Stimulated activated CD8-positive, alpha-beta memory T cell treated with anti-CD3 and anti-CD28 coated beads, Interleukin-7, amount 100 ng/mL, for 4 hours (primary cell): ENCODE results near the gene AHSP.
"Not testable (repeated sequence)": the region's sequence is repeated elsewhere in the genome, so short reads cannot be mapped to it uniquely, and the experiment has no call there.

Experiments used
- DNase-seq, 2 donors: peaks; one replicate each; pipeline ENCODE4 v3.0.0-alpha.2; 2020; ENCODE audit warnings: low read depth in 2 of 2

Gene AHSP

DNA sequence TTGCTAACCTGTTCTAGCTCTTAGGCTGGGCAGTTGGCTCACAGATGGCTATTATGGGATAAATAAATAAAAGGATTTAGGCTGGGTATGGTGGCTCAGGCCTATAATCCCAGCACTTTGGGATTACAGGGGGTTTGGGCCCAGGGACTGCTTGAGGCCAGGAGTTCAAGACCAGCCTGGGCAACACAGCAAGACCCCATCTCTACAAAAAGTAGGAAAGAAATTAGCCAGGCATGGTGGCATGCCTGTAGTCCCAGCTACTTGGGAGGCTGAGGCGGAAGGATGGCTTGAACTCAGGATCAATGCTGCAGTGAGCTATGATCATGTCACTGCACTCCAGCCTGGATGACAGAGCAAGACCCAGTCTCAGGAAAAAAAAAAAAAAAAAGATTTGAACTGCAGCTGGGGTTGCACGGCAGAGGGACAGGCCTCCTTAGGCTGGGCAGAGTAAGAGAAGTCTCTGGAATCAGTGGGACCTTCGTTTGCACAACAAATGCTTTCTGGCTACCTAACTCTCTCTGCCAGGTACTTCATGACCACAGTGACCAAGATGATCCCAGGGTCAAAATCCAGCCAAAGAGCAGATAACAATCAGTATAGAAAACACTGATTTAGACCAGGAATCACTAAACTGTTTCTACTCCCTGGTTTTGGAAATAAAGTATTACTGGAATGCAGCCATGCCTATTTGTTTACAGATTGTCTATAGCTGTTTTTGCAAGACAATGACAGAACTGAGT lies 26.3 kb upstream of the AHSP start:
- DNase-seq, result no peak

DNA sequence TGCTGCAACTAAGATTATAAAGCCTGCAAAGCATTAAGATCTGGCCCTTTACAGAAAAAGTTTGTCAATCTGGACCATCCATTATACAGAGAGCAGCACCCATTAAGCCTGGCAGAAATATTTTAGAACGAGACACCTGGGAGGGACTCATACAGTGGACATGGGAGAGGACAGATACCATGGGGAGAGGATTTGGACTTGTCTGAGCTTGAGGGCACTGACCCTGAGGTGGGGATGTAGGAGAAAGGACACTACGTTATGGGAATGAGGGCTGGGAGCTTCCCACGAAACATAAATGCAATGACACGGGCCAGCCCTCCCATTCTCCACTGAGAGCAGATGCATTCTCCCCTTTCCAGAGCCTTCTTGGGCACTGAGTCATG lies 25.7 kb upstream of the AHSP start:
- no peak for DNase-seq

DNA sequence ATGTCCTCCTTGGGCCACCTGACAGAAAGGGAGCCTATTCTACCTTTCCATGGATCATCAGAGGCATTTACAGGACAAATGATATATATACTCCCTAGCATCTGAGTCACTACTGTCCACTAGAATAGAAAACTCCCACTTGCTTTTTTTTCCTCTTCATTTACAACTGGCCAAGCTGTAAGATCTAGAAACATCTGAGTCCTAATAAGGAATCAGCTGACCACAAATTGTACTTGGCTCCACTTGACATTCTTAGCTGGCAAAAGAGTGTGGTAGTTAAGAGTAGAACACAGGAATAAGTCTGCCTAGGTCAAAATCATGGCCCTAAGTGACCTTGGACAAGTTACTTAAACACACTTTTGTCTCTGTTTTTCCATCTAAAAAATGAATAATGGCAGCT lies 24.7 kb upstream of the AHSP start:
- DNase-seq, result no peak

DNA sequence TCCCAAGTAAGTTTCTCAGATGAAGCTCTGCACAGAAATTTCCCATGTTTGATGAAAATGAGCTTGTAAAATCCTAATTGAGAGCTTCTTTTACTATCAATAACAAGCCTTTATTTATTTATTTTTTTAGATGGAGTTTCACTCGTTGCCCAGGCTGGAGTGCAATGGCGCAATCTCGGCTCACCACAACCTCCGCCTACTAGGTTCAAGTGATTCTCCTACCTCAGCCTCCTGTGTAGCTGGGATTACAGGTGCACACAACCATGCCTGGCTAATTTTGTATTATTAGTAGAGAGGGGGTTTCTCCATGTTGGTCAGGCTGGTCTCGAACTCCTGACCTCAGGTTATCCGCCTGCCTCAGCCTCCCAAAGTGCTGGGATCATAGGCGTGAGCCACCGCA lies 24.1 kb upstream of the AHSP start:
- DNase-seq, result not testable (repeated sequence)

DNA sequence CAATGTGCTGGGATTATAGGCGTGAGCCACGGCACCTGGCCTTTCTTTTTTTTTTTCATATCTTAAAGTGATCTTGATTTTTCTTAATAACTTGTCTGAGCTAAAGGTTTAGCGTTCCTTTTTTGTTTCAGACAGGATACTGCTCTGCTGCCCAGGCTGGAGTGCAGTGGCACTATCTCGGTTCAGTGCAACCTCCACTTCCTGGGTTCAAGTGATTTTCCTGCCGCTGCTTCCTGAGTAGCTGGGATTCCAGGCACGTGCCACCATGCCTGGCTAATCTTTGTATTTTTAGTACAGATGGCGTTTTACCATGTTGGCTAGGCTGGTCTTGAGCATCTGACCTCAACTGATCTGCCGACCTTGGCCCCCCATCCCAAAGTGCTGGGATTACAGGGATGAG lies 23.5 kb upstream of the AHSP start:
- DNase-seq, result no peak

DNA sequence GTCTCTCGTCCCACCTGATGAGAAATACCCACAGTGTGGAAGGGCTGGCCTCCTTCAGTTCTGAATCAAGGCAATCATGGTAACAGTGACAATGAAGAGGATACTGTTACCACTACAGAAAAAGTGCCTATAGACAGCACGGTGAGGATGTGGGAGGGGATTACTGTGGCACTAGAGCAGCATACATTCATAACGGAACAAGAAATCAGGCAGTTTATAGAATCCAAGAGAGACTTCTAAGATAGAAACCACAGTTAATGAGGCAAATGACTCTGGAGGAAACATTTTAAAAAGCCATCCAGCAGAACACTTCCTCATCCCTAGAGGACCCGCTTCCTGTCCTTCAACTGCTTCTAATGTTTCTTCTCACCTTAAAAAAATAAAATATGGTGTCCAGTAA lies 22.2 kb upstream of the AHSP start:
- DNase-seq, result no peak

DNA sequence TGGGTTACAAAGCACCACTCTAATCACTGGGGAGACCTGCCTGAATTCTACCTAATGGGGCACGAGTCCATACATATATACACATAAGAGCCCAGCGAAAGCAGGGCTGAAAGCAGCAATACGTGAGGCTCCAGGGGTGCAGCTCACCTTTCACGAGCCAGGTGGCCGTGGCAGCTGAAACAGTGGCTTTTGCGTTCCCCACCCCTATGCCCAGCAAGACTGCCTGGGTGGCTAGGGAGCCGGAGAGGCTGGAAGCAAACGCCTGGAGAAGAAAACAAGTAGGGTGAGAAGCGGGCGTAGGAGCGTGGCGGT lies 20.1 kb upstream of the AHSP start:
- DNase-seq, result no peak

DNA sequence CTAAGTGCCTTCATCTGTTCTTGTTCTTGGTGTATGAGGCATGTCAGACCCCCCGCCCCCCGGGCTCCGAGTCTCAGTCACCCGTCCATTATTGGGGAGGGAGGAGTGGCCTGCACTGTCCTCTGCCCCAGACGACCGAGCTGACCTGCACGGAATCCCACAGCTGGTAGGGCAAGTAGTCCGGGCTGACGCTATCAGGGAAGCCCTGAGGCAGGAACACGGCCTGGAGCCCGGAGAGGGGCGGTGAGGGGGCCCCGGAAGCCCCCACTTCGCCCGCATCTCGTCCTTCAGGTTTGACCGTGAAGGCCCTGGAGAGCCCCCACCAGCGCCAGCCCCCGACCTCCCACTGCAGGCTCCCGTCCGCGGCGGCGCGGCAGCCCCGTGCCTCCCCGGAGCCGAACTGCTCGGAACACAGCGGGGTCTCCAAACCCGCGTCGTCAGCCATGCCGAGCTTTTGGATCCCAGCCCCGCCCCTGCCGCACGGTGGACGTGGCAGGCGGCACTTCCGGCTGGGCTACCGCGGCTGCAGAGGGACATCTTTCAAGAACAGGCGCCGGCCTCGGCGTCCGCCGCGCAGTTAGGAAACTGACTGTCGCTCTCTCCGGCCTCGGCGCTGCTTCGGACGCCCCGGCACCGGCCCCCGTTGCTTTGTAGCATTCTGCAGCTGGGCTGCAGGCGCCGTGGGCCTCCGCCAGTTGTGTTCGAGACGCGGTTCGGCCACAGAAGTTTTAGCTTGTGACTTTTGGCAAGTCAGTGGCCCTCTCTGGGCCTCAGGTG lies 19.6 kb upstream of the AHSP start, which contains the start of gene RUSF1:
TSS of gene RUSF1 (minus strand) at position 463 of the 777 bp plus-strand sequence. CDS start at position 445, 18 bp downstream.
- peak; percentile 66 to 78 for DNase-seq

DNA sequence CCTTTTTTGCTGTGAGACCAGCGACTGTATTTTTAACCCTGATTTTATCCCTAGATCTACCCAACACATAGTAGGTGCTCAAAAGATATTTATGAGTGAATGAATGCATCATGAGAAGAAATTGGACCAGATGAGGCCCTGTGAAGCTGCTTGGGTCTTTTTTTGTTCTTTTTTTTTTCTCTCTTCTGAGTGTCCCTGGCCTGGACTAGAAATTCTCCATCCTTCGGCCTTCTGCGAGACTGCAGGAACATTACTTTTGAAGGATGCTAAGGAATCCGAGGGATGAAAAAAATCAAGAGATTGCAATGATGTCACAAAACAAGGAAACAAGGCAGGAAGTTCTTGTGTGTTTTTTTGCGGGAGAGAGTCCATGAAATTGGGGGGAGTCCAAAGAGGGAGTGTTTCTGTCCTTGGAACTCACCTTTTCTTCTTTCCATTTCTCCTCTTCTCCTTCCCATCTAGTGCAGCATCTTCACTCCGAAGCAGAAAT lies 18.9 kb upstream of the AHSP start:
- DNase-seq, result no peak

DNA sequence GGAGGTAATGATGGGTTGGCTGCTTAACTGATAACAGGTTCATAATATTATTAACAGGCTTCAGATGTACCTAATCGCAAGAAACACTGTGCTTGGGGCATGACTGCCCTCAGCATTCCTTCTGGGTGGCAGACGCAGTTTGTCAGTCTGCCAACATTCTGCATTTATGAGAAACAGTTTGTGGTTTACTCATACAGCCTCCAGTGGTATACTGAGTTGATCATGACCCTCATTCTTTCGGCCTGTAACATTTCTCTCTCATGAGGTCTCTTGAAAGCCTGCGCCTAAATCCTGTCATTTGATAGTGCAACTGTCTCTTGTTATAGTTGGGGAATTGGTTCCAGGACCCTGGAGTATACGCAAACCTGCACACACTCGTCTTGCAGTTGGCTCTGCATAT lies 14.6 kb upstream of the AHSP start:
- DNase-seq, result no peak

DNA sequence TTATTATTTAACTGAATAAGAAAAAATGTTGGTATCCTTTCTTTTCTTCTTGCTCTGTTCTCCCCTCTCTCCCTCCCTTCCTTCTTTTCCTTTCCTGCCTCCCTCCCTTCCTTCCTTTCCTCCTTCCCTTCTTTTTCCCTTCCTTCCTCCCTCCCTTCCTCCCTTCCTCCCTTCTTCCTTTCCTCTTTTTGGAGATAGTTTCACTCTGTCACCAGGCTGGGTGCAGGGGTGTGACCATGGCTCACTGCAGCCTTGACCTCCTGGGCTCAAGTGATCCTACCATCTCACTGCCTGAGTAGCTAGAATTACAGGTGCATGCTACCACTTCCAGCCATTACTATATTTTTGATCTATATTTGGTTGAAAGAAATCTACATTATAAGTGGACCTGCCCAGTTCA lies 13.8 kb upstream of the AHSP start:
- no peak for DNase-seq

DNA sequence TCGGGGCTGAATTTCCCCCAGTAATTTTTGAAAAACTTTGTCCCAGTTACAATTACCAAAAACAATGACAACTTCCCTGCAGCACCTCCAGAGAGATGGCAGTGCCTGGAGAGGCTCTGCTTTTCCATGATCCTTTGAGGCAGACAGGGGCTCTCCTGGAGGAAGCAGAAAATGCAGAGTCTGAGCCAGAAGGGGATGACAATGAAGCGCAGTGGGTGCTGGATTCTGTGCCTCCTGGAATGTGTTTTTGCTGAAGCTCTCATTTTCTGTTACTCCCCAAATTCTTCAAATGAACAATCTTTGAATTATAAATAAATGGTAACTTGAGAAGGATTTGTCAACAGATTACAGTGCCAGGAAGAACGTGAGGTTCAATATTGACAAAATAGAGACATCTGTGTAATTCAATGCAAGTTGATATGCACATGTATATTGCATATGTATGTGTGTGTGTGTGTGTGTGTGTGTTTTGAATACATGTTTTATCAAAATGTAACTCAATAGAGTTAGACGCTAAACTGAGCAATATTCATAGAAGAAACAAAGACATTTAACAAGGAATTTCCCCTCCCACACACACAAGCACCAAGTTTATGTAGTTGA lies 9.8 kb upstream of the AHSP start:
- DNase-seq, result no peak

DNA sequence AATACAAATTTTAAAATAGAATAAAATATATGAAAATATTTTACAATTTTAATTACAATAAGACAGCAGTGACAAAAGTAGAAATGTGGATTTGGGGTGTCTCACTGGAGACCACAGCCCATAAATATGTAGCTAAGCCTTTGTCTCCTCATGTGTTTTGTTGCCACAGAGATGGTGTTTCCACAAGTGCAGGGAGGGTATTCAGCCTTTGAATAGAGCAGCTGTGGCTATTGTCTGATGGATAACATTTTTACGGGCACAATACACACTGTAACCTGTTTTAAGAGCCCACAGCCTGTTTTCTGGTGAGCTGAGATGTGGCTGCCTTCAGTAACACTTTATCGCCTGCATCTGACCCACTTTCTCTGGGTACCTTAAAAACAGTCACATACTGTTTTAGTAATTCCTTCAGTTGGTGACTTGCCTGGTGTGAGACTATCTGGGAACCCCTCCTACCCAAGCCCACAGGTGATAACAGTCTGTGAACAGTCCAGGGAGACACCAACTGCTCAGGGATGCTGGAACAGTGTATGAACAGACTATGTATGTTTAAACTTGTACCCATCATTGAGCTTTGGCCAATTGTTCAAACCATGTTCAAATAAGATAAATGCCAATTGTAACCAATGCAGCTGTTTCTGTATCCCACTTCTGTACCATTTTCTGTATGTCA lies 7.8 kb upstream of the AHSP start:
- no peak for DNase-seq

DNA sequence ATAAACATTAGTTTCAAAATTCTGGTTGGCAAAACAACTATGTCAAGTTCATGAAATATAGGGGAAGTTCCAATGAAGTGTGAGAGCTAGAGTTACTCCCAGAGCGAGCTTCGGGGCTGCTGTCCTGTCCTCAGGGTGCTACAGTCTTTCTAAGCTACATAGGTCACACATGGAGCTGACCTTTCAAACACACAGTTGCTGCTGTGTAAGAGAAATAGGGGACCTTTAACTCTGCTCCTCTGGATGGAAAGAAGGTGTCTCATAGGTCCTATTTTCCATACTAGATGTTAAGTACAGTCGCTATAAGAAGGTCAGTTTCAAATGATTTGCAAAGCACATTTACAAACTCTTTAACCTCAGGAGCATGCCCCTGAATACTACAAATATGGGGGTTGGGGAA lies 6.3 kb upstream of the AHSP start:
- no peak for DNase-seq

DNA sequence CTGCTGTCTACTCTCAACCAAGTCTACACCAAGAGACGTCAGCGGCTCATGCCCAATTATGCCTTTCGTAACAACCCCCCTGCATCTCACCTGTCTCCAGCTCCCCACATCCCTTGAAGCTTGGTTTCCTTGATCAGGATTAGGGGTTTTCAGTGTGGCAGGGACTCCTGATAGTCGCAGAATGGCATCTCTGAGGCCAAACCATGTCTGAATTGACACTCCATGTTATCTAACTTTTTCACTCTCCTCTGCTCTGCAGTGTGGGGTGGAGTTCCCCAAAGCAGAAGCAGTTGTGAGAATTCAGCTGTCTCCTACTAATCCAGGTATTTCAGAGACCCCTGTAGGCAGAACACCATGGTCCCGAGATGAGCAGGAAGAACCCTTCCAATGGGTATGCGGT lies 5.6 kb upstream of the AHSP start:
- no peak for DNase-seq

DNA sequence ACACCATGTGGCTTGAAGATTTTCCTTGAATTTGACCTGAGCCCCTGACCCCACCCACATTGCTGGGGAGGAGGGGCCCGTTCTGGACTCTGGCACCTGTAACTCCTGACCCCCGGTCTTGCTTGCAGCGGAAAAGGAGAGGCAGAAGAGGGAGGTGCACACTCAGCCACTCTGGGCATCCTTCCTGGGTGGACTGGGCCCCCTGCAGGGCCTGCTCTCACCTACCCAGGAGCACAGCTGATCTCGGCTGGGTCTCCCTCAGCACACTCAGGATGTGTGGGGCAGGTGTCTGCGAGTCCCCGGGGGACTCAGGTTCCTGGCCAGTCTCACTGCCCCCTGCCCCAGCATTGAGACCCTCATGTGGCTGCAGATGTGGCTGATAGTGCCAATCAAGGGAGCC lies 3.9 kb upstream of the AHSP start:
- DNase-seq, result not testable (repeated sequence)

DNA sequence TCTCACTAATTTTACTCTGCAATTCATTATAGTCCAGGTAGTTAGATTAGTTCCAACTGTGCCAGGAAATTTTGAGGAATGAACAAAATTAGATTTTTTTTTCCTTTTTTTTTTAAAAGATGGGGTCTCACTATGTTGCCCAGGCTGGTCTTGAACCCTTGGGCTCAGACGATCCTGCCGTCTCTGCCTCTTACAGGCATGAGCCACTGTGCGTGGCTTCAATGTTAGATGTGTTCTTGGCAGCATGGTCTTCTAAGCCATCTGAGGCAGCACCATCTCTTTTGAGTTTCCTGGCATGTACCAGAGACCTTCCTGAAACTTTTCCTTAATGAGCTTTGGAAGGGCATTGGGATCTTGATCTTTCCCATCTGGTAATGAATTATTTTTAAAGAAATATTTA lies 2.6 kb upstream of the AHSP start:
- DNase-seq, result no peak

DNA sequence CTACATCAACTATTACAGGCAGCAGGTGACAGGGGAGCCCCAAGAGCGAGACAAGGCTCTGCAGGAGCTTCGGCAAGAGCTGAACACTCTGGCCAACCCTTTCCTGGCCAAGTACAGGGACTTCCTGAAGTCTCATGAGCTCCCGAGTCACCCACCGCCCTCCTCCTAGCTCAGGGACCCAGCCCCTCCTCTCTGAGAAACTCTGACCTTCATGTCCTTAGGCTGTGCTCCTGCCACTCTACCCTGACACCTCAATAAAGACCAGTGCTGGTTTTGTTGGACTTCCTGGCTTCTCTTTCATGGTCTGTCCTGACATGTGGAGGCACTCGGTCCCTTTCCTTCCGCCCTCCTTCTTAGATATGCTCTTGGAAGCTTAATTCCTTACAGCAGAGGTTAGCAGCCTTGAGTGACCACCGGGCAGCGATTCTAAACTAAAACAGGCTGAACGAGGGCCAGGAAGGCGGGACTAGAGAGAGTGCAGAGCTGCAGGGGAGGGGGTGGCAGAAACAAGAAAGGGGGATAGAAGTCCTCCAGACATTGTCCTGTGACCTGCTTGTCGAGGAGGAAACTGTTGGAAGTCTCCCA lies 915 bp downstream of the AHSP start:
- DNase-seq, result no peak

DNA sequence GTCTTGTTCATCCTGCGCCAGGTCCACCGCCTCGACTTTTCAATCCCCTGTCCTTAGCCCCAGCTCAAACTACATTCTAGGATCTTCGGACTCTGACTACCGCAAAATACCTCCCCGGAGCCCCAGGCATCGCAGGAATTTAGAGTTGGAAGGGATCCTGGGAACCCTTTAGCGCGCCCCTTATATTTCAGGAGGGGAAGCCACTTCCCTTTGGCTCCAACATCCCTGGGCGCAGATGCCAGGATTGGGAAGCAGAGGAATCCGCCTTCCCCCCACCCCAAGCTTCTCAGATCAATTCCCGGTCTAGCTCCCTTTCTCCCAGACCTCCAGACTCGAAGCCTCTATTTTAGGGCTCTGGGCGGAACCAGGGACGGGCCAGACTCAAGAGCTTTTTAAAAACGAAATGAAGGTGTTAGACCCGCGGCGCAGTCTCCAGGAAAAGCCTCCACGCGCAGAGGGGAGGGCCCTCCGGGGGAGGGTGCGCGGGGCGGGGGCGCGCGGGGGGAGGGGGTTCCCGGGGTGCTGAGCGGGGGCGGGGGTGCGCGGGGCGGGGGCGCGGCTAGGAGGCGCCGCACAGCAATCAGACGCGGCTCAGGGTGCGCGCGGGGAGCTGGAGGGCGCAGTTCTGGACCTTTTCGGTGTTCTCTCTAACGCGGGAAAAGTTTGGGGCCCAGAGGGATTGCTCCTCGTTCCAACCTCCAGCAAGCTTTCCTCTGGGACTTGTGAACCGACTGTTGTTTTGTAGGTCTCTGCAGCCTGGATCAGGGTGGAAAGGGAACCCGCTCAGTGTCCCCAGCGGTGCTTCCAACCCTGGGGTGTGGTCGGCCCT lies 1.6 kb downstream of the AHSP start:
- DNase-seq, result peak in 1 of 2 donors; percentile 4

DNA sequence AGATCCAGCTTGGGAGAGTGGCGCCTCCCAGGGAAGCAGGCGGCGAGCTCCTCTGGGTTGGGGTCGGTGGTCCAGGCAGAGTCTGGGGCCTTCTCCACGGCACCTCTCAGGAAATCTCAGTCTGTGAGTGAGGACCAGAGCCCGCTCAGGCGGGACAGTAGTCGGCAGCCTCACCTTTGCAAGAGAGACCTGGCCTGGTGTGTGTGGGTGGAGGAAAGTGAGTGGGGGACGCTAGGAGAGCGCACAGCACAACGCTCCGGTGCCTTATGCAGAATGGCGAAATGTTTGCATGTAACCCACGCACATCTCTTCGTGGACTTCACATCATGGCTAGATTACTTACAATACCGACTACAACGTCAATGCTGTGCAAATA lies 2.2 kb downstream of the AHSP start:
- DNase-seq, result no peak

DNA sequence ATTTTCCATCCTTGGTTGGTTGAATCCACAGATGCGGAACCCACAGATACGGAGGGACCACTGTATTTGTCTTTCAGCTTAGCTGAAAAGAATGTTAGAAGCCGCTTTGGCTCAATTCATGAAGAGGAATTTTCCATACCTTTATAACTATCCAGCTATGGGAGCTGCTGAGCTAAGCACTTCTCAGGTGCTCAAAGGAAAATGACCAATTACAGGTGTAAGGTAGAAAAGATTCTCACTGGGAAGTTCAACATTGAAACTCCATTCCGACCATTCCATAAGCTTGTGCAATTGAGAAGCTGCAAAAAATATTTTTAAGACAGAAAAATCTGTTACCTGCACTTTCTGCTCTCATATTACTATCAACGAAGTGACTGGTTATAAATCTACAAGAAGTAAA lies 2.7 kb downstream of the AHSP start:
- no peak for DNase-seq
